Progenitor cell of endocrine pancreas (in vitro differentiated cells): Measurements from ENCODE around the gene ABCB4. TPM values are rescaled to one million over a fixed set of nuclear protein-coding genes. Genes with fewer than 3 reads are reported as not detected.

Experiments
- DNase-seq: peaks from one replicate; pipeline ENCODE4 v3.0.0; 2021; ENCODE audit warnings: low spot score; ENCODE audit not compliant: unreplicated experiment
- H3K27ac Mint-ChIP-seq: 2 replicates; pipeline ENCODE4 v1.8.0; 2021; ENCODE audit warnings: mild to moderate bottlenecking, moderate library complexity, mixed read lengths
- H3K27me3 Mint-ChIP-seq: 2 replicates; pipeline ENCODE4 v1.8.0; 2021; ENCODE audit warnings: mixed read lengths
- H3K36me3 Mint-ChIP-seq: 2 replicates; pipeline ENCODE4 v1.8.0; 2022; ENCODE audit warnings: mixed read lengths; ENCODE audit not compliant: insufficient read depth
- H3K4me1 Mint-ChIP-seq: 2 replicates; pipeline ENCODE4 v1.8.0; 2021; ENCODE audit warnings: low read depth, mixed read lengths
- H3K4me3 Mint-ChIP-seq: 2 replicates; pipeline ENCODE4 v1.8.0; 2021; ENCODE audit warnings: low read depth, mild to moderate bottlenecking, moderate library complexity, mixed read lengths
- H3K9me3 Mint-ChIP-seq: 2 replicates; pipeline ENCODE4 v1.8.0; 2021; ENCODE audit warnings: low read depth, mixed read lengths
- CTCF ChIP-seq: fragments of 200-600 bp; sonication (generic); IDR thresholded peaks from one replicate; pipeline ENCODE4 v1.5.0; 2021; ENCODE audit warnings: antibody characterized with exemption, mild to moderate bottlenecking; ENCODE audit not compliant: unreplicated experiment
- total RNA-seq: library from RNA; stranded (reverse); gene quantifications from 2 replicates; pipeline ENCODE4 v1.2.1, GENCODE V29; 2021

Gene ABCB4
- total RNA-seq, 1 donor from 2014 or later: 0.65 TPM

- no peaks in the 10 kb centered on the region for H3K9me3 Mint-ChIP-seq
- TF ChIP-seq CTCF: no peak
- no peak overlapping the region for H3K4me3 Mint-ChIP-seq
- no peaks in the 10 kb centered on the region for H3K27me3 Mint-ChIP-seq
- H3K27ac Mint-ChIP-seq: no peak overlapping the region
- H3K36me3 Mint-ChIP-seq: peaks cover 7% of the 10 kb centered on the region
- no peak for DNase-seq
- H3K4me1 Mint-ChIP-seq: no peaks in the 10 kb centered on the region
These were observed 99.6 kb downstream of the ABCB4 start for GRCh38 chr7:87375662-87376435.

GRCh38 chr7:87370660-87371180 is 104.8 kb downstream of the ABCB4 start:
- H3K27ac Mint-ChIP-seq: no peak overlapping the region
- no peak for TF ChIP-seq CTCF
- no peaks in the 10 kb centered on the region for H3K9me3 Mint-ChIP-seq
- H3K4me3 Mint-ChIP-seq: no peak overlapping the region
- H3K27me3 Mint-ChIP-seq: no peaks in the 10 kb centered on the region
- peaks cover 7% of the 10 kb centered on the region for H3K36me3 Mint-ChIP-seq
- no peaks in the 10 kb centered on the region for H3K4me1 Mint-ChIP-seq
- DNase-seq: no peak

GRCh38 chr7:87369216-87369615 is 106.3 kb downstream of the ABCB4 start:
- DNase-seq: no peak
- Mint-ChIP-seq H3K27ac (no peak overlapping the region), H3K27me3 (no peaks in the 10 kb centered on the region), H3K36me3 (peaks cover 7% of the 10 kb centered on the region), H3K9me3 (no peaks in the 10 kb centered on the region), H3K4me1 (no peaks in the 10 kb centered on the region), H3K4me3 (no peak overlapping the region)
- TF ChIP-seq CTCF: no peak

GRCh38 chr7:87364246-87364645 is 111.2 kb downstream of the ABCB4 start:
- Mint-ChIP-seq H3K4me1 (no peaks in the 10 kb centered on the region), H3K4me3 (no peak overlapping the region), H3K36me3 (peaks cover 5% of the 10 kb centered on the region), H3K9me3 (no peaks in the 10 kb centered on the region), H3K27me3 (no peaks in the 10 kb centered on the region), H3K27ac (no peak overlapping the region)
- TF ChIP-seq CTCF: no peak
- DNase-seq: no peak

- Mint-ChIP-seq H3K4me3 (no peak overlapping the region), H3K9me3 (no peaks in the 10 kb centered on the region), H3K27me3 (no peaks in the 10 kb centered on the region), H3K36me3 (peaks cover 9% of the 10 kb centered on the region), H3K27ac (no peak overlapping the region), H3K4me1 (no peaks in the 10 kb centered on the region)
- DNase-seq: no peak
- TF ChIP-seq CTCF: no peak
These were observed 112.1 kb downstream of the ABCB4 start for GRCh38 chr7:87363342-87363741.
